Mesendoderm (in vitro differentiated cells): Measurements from ENCODE around the gene WDR91.
A peak's percentile ranks its signal among the peaks of the same experiment; 100 is the strongest.

Experiments
- DNase-seq: peaks from one replicate; pipeline ENCODE4 v3.0.0; 2013
- H2AK5ac ChIP-seq: 2 replicates; pipeline ENCODE4 v1.6.1; 2013; ENCODE audit warnings: low read length, inconsistent platforms
- H2BK120ac ChIP-seq: 2 replicates; pipeline ENCODE4 v1.6.1; 2013; ENCODE audit warnings: low read depth, mild to moderate bottlenecking, low read length, moderate library complexity, mixed read lengths
- H2BK15ac ChIP-seq: replicated peaks from 2 replicates; pipeline ENCODE4 v1.6.1; 2013; ENCODE audit warnings: low read depth, mild to moderate bottlenecking, moderate library complexity
- H2BK5ac ChIP-seq: 2 replicates; pipeline ENCODE4 v1.6.1; 2013; ENCODE audit warnings: low read length, inconsistent platforms
- H3K18ac ChIP-seq: 2 replicates; pipeline ENCODE4 v1.6.1; 2013; ENCODE audit warnings: mild to moderate bottlenecking, low read length, mixed read lengths
- H3K23ac ChIP-seq: one replicate; pipeline ENCODE4 v1.6.1; 2013; ENCODE audit warnings: low read length
- H3K27ac ChIP-seq: 2 replicates; pipeline ENCODE4 v1.5.1; 2013; ENCODE audit warnings: low read depth, mild to moderate bottlenecking, inconsistent platforms, low read length, moderate library complexity
- H3K27me3 ChIP-seq: 2 replicates; pipeline ENCODE4 v1.6.1; 2013; ENCODE audit warnings: low read length, control low read depth, mild to moderate bottlenecking, inconsistent platforms; ENCODE audit not compliant: insufficient read depth, poor library complexity
- H3K36me3 ChIP-seq: 2 replicates; pipeline ENCODE4 v1.6.1; 2013; ENCODE audit warnings: low read length, inconsistent platforms; ENCODE audit not compliant: control insufficient read depth, insufficient read depth
- H3K4ac ChIP-seq: one replicate; pipeline ENCODE4 v1.6.1; 2013; ENCODE audit warnings: low read depth, mild to moderate bottlenecking, low read length, moderate library complexity
- H3K4me1 ChIP-seq: 2 replicates; pipeline ENCODE4 v1.6.1; 2013; ENCODE audit warnings: low read depth, low read length, inconsistent platforms; ENCODE audit not compliant: control insufficient read depth
- H3K4me2 ChIP-seq: 2 replicates; pipeline ENCODE4 v1.6.1; 2013; ENCODE audit warnings: low read length
- H3K4me3 ChIP-seq: 2 replicates; pipeline ENCODE4 v1.5.1; 2013; ENCODE audit warnings: mild to moderate bottlenecking, low read length
- H3K56ac ChIP-seq: one replicate; pipeline ENCODE4 v1.6.1; 2013; ENCODE audit warnings: low read length
- H3K79me1 ChIP-seq: 2 replicates; pipeline ENCODE4 v1.6.1; 2013; ENCODE audit warnings: low read length, inconsistent platforms
- H3K79me2 ChIP-seq: 2 replicates; pipeline ENCODE4 v1.6.1; 2013; ENCODE audit warnings: mild to moderate bottlenecking, low read length; ENCODE audit not compliant: control insufficient read depth, insufficient read depth
- H3K9ac ChIP-seq: 2 replicates; pipeline ENCODE4 v1.6.1; 2013; ENCODE audit warnings: low read length, inconsistent platforms
- H4K5ac ChIP-seq: one replicate; pipeline ENCODE4 v1.6.1; 2013; ENCODE audit warnings: low read length
- H4K8ac ChIP-seq: one replicate; pipeline ENCODE4 v1.6.1; 2013; ENCODE audit warnings: low read depth, mild to moderate bottlenecking, control low read depth, low read length, moderate library complexity
- WGBS: extraction: QIAGEN DNeasy Blood & Tissue Kit; methylation state at CpG from one replicate; pipeline ENCODE4 v1.1.7; 2013; ENCODE audit warnings: low lambda C conversion rate, missing lambda C conversion rate; ENCODE audit not compliant: insufficient coverage; ENCODE audit errors: extremely low coverage; 5-methylcytosine and 5-hydroxymethylcytosine counted together

WDR91 gene

DNA sequence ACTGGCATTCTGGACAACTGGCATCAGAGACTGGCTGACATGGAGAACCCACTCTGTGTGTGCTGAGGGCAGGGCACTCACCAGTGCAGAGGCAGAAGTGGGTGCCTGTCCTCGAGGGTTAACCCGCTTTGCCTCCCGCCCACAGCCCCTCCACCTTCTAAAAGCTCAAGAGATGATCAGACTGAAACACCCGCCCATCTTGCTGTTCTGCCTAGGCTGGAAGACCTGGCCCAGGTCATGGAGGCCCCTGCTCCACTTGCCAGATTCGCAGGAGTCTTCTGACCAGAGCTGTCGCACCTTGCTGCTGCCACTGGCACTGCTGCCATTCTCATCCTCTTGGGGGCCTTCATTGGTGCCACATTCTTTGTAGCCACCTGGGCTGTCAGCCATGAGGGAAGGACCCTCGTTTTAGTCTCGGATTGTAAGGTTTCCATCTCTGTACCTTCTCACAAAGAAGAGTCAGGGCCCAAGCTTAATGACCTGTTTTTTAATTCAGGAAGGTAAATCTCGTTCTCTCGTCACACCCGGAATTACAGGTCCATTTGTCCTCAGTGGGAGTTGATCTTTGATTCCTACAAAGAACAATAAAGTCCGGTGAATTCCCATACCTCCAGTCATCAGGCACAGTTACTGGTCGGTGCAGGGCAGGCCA is 42.7 kb downstream of the WDR91 start:
- no peak for DNase-seq
- no CpG with 5 or more reads among the region's 13 CpGs for WGBS

DNA sequence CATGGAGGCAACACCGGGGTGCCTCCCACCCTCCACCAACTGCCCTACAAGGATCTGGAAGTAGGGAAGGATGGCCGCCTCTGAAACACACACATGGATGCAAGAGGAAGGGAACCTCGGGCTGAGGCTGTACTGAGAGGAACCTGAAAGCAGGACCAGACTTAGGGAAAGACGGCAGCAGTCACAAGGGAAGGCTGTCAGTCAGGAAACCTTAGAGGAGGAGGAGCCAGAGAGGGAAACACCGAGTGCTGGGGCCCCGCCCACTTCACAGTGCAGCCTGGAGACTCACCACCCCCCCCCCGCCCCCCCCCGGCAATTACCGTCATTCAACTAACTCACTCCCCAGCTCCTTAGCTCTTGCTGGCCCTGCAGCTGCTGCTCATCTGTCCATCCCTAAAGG is 43.3 kb downstream of the WDR91 start:
- H3K79me2 ChIP-seq = peaks cover 10% of the 10 kb centered on the region
- peaks cover 2% of the 10 kb centered on the region for H3K4me1 ChIP-seq
- H3K27ac ChIP-seq = no peak overlapping the region
- H2BK5ac ChIP-seq = no peak overlapping the region
- DNase-seq = no peak
- no peak overlapping the region for H4K8ac ChIP-seq
- no peak overlapping the region for H3K9ac ChIP-seq
- H4K5ac ChIP-seq = no peak overlapping the region
- H3K27me3 ChIP-seq = no peaks in the 10 kb centered on the region
- H3K36me3 ChIP-seq = peaks cover 17% of the 10 kb centered on the region
- no peak overlapping the region for H3K4me3 ChIP-seq
- H2AK5ac ChIP-seq = no peak overlapping the region
- H3K4ac ChIP-seq = no peak overlapping the region
- WGBS = no CpG with 5 or more reads among the region's 9 CpGs
- H3K79me1 ChIP-seq = peaks cover 17% of the 10 kb centered on the region
- H2BK120ac ChIP-seq = no peak overlapping the region
- H2BK15ac ChIP-seq = no peak overlapping the region
- no peak overlapping the region for H3K56ac ChIP-seq
- H3K4me2 ChIP-seq = no peak overlapping the region
- no peak overlapping the region for H3K18ac ChIP-seq
- no peak overlapping the region for H3K23ac ChIP-seq

More for the DNA sequence above, 42.7 kb downstream of the WDR91 start:
- Histone ChIP-seq H3K79me2 (peaks cover 10% of the 10 kb centered on the region), H3K4me3 (no peak overlapping the region), H3K27me3 (no peaks in the 10 kb centered on the region), H2AK5ac (no peak overlapping the region), H3K56ac (peak overlapping the region; percentile 15), H2BK15ac (no peak overlapping the region), H3K4ac (no peak overlapping the region), H3K79me1 (peaks cover 17% of the 10 kb centered on the region), H3K18ac (no peak overlapping the region), H4K5ac (no peak overlapping the region), H3K23ac (no peak overlapping the region), H3K9ac (no peak overlapping the region), H3K4me2 (no peak overlapping the region), H4K8ac (no peak overlapping the region), H2BK5ac (no peak overlapping the region), H2BK120ac (no peak overlapping the region), H3K27ac (no peak overlapping the region), H3K36me3 (peaks cover 16% of the 10 kb centered on the region), H3K4me1 (peaks cover 2% of the 10 kb centered on the region)

DNA sequence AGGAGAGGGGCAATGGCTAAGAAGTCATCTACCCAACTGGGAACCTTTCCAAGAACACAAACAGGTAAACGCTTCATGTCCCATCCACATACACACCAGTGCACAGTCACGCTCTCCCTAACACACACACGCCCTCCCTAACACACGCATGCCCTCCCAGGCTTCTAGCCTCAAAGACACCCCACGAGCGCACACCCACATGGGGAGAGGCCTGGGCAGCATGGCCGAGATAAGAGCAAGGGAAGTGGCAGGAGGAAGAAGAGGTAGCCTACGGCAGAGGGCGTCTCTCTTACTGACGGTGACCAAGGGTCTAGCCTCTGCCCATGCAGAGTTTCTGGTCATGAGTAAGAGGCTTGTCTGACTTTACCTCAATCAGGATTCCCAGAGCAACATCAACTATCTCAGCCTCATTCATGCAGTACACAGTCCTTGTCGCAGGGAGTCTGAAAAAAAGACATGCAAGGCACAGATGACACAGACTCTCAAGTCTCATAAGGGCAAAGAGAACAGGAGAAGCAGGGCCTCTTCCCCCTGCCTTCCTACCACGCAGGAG is 43.9 kb downstream of the WDR91 start:
- H3K4ac ChIP-seq = no peak overlapping the region
- H4K5ac ChIP-seq = no peak overlapping the region
- no peak overlapping the region for H2BK120ac ChIP-seq
- WGBS = 100% methylated on average over 3 of the region's 12 CpGs
- no peak overlapping the region for H3K4me2 ChIP-seq
- no peak overlapping the region for H3K27ac ChIP-seq
- no peaks in the 10 kb centered on the region for H3K27me3 ChIP-seq
- H3K36me3 ChIP-seq = peaks cover 17% of the 10 kb centered on the region
- H3K4me1 ChIP-seq = peaks cover 2% of the 10 kb centered on the region
- H3K18ac ChIP-seq = no peak overlapping the region
- peaks cover 10% of the 10 kb centered on the region for H3K79me2 ChIP-seq
- no peak overlapping the region for H2AK5ac ChIP-seq
- H3K79me1 ChIP-seq = peaks cover 17% of the 10 kb centered on the region
- H4K8ac ChIP-seq = no peak overlapping the region
- H2BK15ac ChIP-seq = no peak overlapping the region
- H3K9ac ChIP-seq = no peak overlapping the region
- no peak for DNase-seq
- no peak overlapping the region for H3K4me3 ChIP-seq
- H3K23ac ChIP-seq = no peak overlapping the region
- no peak overlapping the region for H3K56ac ChIP-seq
- no peak overlapping the region for H2BK5ac ChIP-seq

DNA sequence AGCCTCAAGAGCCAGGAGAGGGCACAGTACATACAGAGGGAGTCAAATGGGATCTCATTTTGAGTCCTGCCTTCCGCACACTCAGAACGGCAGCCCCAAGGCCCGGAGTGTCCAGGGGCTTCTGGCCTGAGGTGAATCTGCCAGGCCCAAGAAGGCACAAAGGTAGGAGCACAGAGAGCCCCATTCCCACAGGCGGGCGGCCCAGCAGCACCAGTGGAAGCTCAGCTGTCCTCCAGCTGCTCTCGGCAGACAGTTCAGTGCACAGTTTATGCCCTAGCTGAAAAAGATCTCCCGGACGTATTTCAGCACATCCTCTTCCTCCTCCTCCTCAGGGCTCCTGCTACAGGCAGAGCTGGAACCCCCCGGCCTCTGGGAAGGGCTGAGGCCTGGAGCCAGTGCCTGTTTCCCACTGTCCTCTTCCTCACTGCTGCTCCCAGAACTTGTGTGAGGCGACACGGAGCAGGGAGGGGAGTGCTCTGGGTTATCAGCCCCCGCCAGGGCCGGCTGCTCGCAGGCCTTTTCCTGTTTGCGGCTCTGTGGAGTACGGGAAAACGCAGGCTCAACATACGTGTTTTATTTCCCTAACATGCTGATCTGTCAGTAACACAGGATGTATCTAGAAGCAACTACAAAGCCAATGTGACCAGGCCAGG is 44.9 kb downstream of the WDR91 start:
- Histone ChIP-seq H2BK5ac (no peak overlapping the region), H3K23ac (no peak overlapping the region), H3K79me2 (peaks cover 10% of the 10 kb centered on the region), H3K4me2 (no peak overlapping the region), H4K5ac (no peak overlapping the region), H4K8ac (no peak overlapping the region), H3K79me1 (peaks cover 17% of the 10 kb centered on the region), H3K4ac (no peak overlapping the region), H3K18ac (no peak overlapping the region), H2BK120ac (no peak overlapping the region), H3K56ac (no peak overlapping the region), H3K27ac (no peak overlapping the region), H2BK15ac (no peak overlapping the region), H3K4me1 (peaks cover 2% of the 10 kb centered on the region), H3K27me3 (no peaks in the 10 kb centered on the region), H3K4me3 (no peak overlapping the region), H2AK5ac (no peak overlapping the region), H3K36me3 (peaks cover 17% of the 10 kb centered on the region), H3K9ac (no peak overlapping the region)
- no peak for DNase-seq
- no CpG with 5 or more reads among the region's 18 CpGs for WGBS

DNA sequence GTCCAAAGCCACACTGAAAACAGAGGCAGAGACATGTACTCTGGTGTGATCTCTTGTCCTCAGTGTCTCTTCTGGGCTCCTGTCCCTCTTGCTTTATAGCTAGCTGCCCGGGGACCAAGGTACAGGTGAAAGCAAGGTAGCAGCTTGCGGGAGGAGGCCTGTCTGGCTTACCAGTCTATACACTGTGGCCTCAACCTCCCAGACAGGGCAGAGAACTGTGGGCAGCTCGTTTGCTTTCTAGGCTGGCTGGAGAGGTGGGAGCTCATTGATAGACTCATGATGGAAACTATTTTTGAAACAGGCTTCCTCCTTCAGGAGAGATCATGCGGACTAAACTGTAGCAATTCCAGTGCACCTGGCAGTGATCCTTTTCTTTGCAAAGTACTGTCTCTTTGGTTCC is 45.5 kb downstream of the WDR91 start:
- Histone ChIP-seq H3K23ac (no peak overlapping the region), H2BK15ac (no peak overlapping the region), H3K79me2 (peaks cover 10% of the 10 kb centered on the region), H4K5ac (no peak overlapping the region), H2BK120ac (no peak overlapping the region), H3K4ac (no peak overlapping the region), H3K27ac (no peak overlapping the region), H3K79me1 (peaks cover 17% of the 10 kb centered on the region), H4K8ac (no peak overlapping the region), H3K4me3 (no peak overlapping the region), H3K4me1 (peaks cover 3% of the 10 kb centered on the region), H3K36me3 (peaks cover 17% of the 10 kb centered on the region), H3K18ac (no peak overlapping the region), H2AK5ac (no peak overlapping the region), H3K9ac (no peak overlapping the region), H3K4me2 (no peak overlapping the region), H3K56ac (no peak overlapping the region), H2BK5ac (no peak overlapping the region), H3K27me3 (no peaks in the 10 kb centered on the region)
- no CpG with 5 or more reads among the region's 4 CpGs for WGBS
- no peak for DNase-seq
